Measurements from ENCODE around the gene ADCK2.
"Not testable (repeated sequence)": the region's sequence is repeated elsewhere in the genome, so short reads cannot be mapped to it uniquely, and the experiment has no call there.

The ADCK2 gene

DNA sequence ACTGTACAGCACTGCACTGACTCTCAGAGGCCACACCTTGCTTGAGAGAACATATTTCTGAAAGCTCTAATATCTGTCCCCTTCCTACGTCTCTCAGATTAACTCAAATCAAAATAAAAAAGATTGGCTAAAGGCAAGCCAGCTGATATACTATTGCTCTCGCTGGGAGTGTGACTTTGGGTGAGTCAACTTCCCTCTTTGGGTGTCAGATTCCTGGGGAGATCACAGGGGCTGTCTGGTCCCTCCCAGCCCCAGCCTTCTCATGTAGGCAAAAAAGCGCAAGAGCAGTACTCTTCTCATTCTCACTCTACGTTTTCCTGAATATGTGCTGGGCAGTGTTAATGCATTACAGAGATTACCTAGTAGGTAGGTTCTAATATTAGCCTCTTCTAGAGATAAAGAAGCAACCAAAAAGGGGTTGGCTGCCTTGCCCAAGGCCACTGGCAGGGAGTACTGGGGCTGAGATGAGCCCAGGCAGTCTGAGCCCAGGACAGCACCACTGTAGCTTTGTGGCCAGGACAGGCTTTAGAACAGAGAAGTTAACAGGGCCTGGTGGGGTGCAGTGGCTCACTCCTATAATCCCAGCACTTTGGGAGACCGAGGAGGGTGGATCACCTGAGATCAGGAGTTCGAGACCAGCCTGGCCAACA is 23.1 kb upstream of the ADCK2 start:
- no peak for DNase-seq

GRCh38 chr7:140650367-140650766 is 22.4 kb upstream of the ADCK2 start:
- no peak for DNase-seq

DNA sequence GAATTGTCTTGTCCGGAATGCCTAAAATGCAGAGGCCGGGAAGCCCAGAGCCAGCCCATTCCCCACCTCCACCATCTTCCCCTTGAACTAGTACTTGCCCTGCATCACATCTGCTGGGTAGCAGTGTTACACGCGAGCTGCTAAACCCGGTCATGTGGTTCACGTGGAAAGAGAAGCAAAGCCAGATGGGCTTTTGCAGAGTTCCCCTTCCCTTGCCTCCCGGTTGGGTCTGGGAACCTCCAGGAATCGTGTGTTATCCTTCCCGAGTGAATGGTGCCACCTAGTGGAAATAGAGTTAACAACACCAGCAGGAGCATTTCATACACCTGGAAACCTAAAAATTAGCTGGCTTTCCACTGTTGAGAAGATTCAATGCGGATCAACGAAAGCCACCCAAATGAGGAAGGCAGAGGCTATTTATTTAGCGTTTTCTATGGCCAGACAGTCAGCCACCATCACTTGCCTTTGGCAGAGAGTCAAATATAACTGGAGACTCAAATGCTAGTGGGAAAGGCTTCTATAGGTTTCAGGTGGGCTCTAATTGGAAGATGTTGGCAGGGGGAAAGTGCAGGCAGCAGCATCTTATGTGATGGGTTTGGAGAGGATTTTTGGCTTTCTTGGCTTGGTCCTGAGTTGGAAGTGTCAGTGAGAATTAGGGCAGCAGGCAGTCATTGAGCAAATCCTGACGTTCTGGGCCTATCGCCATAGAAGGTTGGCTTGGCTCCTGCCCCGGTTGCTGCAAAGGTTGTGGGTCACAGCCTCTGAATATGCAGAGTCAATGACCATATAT is 19.2 kb upstream of the ADCK2 start:
- peak; percentile 90 for DNase-seq

- no peak for DNase-seq
Observed at GRCh38 chr7:140654109-140654387, 18.7 kb upstream of the ADCK2 start.

- DNase-seq: no peak
Observed at GRCh38 chr7:140654661-140655060, 18.1 kb upstream of the ADCK2 start.

DNA sequence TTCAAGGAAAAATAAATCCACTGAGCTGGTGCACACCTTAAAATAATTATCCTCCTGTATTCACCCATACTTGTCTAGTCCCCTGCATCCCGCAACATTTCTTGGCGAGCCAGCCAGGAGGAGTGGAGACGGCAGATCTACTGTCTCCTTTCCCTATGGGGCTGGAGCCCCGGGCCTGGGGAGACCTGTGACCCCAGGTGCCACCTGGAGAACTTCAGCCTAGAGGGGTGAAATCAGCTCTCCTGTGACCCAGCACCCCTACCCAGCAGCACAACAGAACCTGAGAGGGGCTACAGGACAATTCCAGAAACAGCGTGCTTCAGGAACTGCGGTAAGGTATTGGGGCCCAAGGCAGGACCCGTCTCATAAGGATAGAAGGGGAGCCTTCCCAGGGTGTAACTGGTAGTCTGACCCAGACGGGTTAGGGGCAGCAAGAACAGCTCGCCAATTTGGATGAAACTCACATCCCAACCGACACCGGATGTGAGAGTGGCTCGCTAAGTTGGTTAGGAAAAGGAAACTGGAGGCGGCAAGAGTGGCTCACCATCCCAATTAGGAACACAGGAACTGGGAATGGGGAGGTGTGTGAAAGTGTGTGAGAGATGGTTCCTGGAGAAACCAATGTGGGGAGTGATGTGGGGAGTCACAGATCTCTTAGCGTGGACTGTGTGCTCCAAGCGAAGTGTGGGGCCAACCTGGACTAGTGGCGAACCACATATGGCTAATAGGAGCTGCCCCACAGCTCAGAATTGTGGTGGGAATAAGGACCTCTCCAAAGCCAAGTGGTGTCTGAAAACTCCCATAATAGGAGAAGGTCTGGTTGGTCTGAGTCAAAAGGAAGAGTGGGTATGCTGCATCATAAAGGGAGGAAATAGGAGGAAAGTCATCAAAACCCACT is 17.0 kb upstream of the ADCK2 start:
- DNase-seq: no peak

DNA sequence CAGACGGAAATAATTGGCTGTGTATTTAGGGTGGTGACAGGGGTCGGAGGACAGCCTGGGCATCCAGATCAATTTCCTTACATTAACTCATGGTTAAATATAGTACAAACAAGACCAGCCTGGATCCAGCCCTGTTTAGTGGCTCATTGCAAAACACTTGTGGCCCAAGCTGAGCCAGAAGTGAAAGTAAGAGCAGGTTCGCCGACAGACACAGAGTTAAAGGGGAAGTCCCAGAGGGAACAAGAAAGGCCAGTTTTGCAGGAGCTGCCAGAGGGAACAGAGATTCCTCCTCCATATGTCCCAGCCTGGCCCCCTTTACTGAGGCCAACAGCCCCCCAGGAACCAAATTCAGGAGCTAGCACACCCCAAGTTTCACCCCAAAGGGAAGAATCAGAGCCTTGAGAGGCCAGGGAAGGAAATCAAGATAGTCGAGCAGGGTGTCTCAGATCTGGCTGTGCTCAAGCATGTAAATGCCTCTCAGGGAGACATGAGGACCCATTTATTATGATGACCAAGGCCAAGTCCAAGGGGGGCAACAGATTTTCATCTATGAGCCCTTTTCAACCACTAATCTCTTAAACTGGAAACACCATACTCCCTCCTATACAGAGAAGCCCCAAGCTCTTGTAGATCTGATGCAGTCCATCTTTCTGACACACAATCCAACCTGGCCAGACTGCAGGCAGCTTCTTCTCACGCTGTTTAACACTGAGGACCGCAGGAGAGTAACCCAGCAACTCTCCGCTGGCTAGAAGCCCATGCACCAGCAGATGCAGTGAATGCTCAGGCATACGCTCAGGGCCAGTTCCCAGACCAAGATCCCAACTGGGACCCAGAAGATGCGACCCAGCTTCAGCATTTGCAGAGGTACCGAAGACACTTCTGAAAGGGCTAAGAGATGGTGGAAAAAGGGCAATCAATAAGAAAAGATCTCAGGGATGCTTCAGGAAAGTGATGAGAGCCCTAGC is 15.9 kb upstream of the ADCK2 start:
- DNase-seq: no peak

- DNase-seq: no peak
Observed at GRCh38 chr7:140657891-140658290, 14.9 kb upstream of the ADCK2 start.

DNA sequence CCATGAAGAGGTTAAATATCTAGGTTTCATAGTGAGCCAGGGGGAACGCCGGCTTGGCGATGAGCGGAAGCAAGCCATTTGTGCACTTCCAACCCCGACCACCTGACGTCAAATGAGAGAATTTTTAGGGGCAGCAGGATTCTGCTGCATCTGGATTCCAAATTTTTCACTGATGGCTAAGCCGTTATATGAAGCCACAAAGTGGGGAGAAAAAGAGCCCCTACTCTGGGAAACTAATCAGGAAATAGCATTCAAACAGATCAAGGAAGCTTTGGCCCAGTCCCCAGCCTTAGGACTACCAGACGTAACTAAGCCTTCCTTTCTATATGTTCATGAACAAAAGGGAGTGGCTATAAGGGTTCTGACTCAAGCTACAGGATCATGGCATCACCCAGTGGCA is 12.9 kb upstream of the ADCK2 start:
- DNase-seq: no peak

DNA sequence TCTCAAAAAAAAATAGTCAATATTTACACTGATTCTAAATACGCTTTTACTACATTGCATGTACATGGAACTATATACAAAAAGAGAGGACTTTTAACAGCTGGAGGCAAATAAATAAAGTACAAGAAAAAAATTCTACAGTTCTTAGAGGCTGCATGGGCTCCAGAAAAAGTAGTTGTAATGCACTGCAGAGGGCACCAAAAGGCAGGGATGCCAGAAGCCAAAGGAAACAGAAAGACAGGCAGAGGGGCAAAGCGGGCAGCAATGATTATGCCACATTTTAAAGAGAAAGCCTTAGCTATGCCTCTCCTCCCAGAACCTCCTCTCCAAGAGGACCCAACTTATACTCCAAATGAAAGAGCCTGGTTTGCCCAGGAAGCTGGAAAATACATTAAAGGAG is 11.6 kb upstream of the ADCK2 start:
- DNase-seq: peak; percentile 27

GRCh38 chr7:140662938-140663337 is 9.8 kb upstream of the ADCK2 start:
- DNase-seq: not testable (repeated sequence)

DNA sequence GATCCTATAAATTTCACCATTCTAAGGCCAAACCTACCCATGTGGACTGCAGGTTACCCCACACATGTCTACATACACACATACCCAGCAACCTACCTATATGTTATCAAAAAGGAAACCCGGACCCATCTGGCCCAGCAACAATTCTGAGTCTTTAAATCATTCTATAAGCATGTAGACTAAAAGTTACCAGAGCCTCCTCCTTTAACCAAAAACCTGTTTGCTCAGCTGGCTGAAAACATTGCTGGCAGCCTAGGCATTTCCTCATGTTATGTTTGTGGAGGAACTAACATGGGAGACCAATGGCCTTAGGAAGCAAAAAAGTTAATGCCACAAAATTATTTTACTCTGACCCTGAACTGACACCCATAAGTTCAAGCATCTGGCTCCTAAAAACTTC is 5.3 kb upstream of the ADCK2 start:
- no peak for DNase-seq

DNA sequence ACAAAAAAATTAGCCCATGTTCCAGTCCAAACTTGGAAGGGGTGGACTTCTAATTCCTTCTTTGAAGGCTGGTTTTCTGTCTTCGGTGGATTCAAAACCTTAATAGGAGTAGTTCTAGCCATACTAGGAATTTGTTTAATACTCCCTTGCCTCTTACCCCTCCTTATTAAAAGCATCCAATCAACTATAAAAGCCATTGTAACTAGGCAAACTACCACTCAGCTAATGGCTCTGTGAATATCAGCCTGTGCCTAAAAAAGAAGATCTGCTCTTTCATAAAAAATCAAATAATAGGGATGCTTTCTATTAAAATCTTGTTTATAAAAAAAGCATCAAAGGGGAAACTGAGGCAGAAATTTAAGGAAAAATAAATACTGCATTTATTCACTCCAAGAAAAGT is 4.1 kb upstream of the ADCK2 start:
- DNase-seq: no peak

DNA sequence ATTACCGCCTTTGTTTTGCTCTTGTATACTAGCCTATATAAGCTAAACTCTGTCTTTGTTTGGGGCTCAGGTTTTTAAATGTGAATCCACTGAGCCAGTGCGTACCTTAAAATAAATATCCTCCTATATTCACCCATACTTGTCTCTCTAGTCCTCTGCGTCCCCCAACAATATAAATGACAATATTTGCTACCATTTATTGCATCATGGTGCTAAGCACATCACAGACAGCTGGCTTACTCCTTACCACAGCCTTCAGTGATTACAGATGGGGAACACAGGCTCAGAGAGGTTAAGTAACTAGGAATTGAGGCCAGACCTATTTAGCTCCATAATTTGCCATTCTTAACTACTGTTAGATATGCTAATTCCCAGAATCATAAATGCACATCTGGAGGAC is 3.4 kb upstream of the ADCK2 start:
- DNase-seq: no peak

DNA sequence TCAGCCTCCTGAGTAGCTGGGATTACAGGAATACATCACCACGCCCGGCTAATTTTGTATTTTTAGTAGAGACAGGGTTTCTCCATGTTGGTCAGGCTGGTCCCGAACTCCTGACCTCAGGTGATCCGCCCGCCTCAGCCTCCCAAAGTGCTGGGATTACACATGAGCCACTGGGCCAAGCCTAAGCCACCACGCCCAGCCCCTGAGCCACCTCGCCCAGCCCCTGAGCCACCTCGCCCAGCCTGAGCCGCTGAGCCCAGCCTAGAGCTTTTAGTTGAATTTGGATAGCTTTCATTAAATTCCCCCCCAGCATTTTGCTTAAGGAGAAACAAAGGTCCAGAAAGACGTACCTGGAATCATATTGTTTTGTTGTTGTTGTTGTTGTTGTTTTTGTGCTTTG is 2.9 kb upstream of the ADCK2 start:
- DNase-seq: not testable (repeated sequence)

DNA sequence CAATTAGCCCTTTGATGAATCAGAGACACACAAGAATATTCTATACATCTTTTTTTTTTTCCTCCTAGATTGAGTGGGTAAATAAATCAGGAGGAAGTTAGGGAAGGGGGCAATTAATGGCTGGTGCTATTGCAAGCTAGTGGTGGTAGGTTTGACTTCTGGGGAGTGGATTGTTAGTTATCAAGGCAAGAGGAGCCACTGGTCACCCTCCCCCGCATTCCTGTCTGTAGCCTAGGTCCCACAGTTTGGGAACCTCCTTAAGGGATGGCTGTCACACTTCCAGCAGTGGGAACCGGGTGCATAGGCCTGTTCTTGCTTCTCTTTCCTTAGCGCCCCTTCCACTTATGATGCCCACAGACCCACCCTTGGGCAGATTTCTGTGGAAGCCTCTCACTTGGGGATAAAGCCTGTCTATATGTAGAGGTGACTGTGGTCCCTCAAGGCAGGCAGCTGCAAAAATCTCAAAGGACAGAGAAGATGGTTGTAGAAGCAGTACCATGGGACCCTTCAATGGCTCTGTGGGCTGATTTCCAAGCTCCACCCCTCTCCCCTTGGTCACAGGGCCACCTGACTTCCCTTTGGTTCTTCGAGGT is 2.3 kb upstream of the ADCK2 start:
- DNase-seq: no peak

DNA sequence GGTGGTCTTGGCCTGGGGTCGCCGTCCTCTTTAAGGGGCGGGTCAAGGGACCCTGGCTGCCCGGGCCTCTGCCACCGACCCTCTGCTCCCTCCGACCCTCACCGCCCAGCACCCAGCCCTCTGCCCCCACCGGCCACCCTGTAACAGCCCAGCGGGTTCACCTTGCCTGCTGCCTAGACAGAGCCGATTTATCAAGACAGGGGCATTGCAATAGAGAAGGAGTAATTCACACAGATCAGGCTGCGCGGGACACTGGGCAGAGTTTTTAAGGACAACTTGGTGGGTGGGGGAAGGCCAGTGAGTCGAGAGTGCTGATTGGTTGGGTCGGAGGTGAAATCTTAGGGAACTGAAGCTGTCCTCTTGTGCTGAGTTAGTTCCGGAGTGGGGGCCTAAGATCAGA is 779 bp upstream of the ADCK2 start:
- DNase-seq: no peak

- no peak for DNase-seq
Observed at GRCh38 chr7:140673063-140673773, 473 bp downstream of the ADCK2 start.

- DNase-seq: no peak
Observed at GRCh38 chr7:140673774-140674155, 1.0 kb downstream of the ADCK2 start.

- no peak for DNase-seq
Observed at GRCh38 chr7:140674356-140674800, 1.6 kb downstream of the ADCK2 start.

DNA sequence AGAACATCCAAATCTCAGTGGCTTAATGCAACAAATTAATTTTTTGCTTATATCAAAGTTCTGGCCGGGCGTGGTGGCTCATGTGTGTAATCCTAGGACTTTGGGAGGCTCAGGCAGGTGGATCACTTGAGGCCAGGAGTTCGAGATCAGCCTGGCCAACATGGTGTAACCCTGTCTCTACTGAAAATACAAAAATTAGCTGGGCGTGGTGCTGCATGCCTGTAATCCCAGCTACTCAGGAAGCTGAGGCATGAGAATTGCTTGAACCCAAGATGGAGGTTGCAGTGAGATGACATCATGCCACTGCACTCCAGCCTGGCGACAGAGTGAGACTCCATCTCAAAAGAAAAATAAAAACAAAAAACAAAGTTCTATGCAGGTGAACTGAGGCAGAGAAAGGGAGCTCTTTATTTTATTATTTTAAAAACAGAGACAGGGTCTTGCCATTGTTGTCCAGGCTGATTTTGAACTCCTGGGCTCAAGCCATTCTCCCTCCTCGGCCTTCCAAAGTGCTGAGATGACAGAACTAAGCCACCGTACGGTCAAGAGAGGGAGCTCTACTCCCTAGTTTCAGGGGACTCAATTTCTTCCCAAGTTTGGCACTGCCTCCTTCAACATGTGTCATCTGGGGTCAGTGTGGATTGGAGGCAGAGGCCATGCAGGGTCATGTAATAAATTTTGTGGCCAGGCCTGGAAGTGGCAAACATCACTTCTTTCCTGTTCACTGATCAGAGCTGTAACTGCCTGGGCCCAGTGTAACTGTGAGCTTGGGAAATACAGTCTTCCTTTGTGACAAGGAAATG is 2.4 kb downstream of the ADCK2 start:
- DNase-seq: no peak

Data from NCI-H1694 treated with DMSO at 0.1 percent for 48 hours (cell line).